Endothelial cell of umbilical vein (primary cell): ENCODE data around the gene DHRS1.

ENCODE experiments used
- CTCF ChIP-seq, 2 donors: IDR thresholded peaks; 1 replicate in 1 of 2; 2 replicates in 1 of 2; pipeline ENCODE4 v1.5.1; 2011; ENCODE audit warnings: low read length in 2 of 2, mild to moderate bottlenecking in 2 of 2, moderate library complexity in 2 of 2, control low read depth in 1 of 2, inconsistent platforms in 1 of 2, low read depth in 1 of 2; ENCODE audit not compliant: insufficient read depth in 1 of 2; ENCODE audit errors: extremely low read depth in 1 of 2
- EZH2 ChIP-seq: IDR thresholded peaks from 2 replicates; pipeline ENCODE4 v1.6.1; 2012; ENCODE audit warnings: borderline replicate concordance, low read depth, mild to moderate bottlenecking, moderate library complexity, low read length, inconsistent platforms; ENCODE audit not compliant: severe bottlenecking
- GATA2 ChIP-seq: IDR thresholded peaks from 2 replicates; pipeline ENCODE4 v1.7.0; 2011; ENCODE audit warnings: low read depth, mild to moderate bottlenecking, moderate library complexity, mixed read lengths, low read length; ENCODE audit not compliant: insufficient read length, insufficient read depth
- JUN ChIP-seq: IDR thresholded peaks from 2 replicates; pipeline ENCODE4 v1.6.1; 2011; ENCODE audit warnings: borderline replicate concordance, low read depth; ENCODE audit not compliant: insufficient read length, insufficient read depth
- MAX ChIP-seq: IDR thresholded peaks from 2 replicates; pipeline ENCODE4 v1.6.1; 2011; ENCODE audit not compliant: insufficient read depth, insufficient read length
- POLR2A ChIP-seq: IDR thresholded peaks from 2 replicates; pipeline ENCODE4 v1.6.1; 2012; ENCODE audit warnings: low read depth, mild to moderate bottlenecking, control low read depth, low read length
- POLR2AphosphoS5 ChIP-seq: IDR thresholded peaks from 2 replicates; pipeline ENCODE4 v1.6.1; 2012; ENCODE audit warnings: low read depth, mild to moderate bottlenecking, control low read depth, low read length, moderate library complexity; ENCODE audit not compliant: insufficient read depth

GRCh38 chr14:24348186-24348585 lies 48.6 kb upstream of the DHRS1 start:
- no peak for TF ChIP-seq POLR2A
- TF ChIP-seq EZH2: no peak
- TF ChIP-seq CTCF (IDR thresholded peaks at IDR 0.05; ENCODE audit: extremely low read depth in 1 of 2, insufficient read depth in 1 of 2, low read depth in 1 of 2, low read length in 2 of 2): no peak
- TF ChIP-seq POLR2AphosphoS5: no peak
- TF ChIP-seq GATA2: no peak
- TF ChIP-seq MAX: no peak
- TF ChIP-seq JUN: no peak
